PC-3 (cell line): ENCODE measurements around the gene CDCP1. TPM values are rescaled to one million over a fixed set of nuclear protein-coding genes. Genes with fewer than 3 reads are reported as not detected.

Experiments
- ATAC-seq: fragments of 200-7000 bp; cut with Tn5 transposase; 2 replicates; pipeline ENCODE4 v1.9.1; 2020; ENCODE audit warnings: mild to moderate bottlenecking, moderate library complexity
- BruUV-seq: library from RNA; stranded (reverse); fragments of 400-500 nt; replicated peaks from 2 replicates; lab custom pipeline; 2021; lab: Mats Ljungman, UMichigan
- CTCF ChIA-PET: fragments of 300-600 bp; sonication (Branson Sonifier 250); formaldehyde crosslinking; loops from one replicate; lab custom pipeline; 2022; ENCODE audit warnings: antibody characterized with exemption; lab: Charles Lee
- POLR2A ChIA-PET: fragments of 300-600 bp; sonication (Branson Sonifier 250); formaldehyde crosslinking; loops from one replicate; lab custom pipeline; 2022; ENCODE audit warnings: antibody characterized with exemption; ENCODE audit not compliant: unreplicated experiment; lab: Charles Lee
- DNase-seq: peaks from one replicate; pipeline ENCODE4 v3.0.0-alpha.2; 2015
- H2AFZ ChIP-seq: fragments of 300-600 bp; sonication (generic); 2 replicates; pipeline ENCODE4 v1.6.0; 2016; ENCODE audit warnings: antibody characterized with exemption, low read length
- H3F3A ChIP-seq: fragments of 300-600 bp; sonication (generic); one replicate; pipeline ENCODE4 v1.6.0; 2017; ENCODE audit warnings: antibody characterized with exemption, low read length, control low read depth, mild to moderate bottlenecking; ENCODE audit not compliant: unreplicated experiment
- H3K27ac ChIP-seq: fragments of 300-600 bp; sonication (generic); 2 replicates; pipeline ENCODE4 v1.5.1; 2016; ENCODE audit warnings: mild to moderate bottlenecking, low read length
- H3K27me3 ChIP-seq: fragments of 300-600 bp; sonication (generic); 2 replicates; pipeline ENCODE4 v1.6.1; 2016; ENCODE audit warnings: low read length, mixed read lengths
- H3K36me3 ChIP-seq: fragments of 300-600 bp; sonication (generic); 2 replicates; pipeline ENCODE4 v1.6.1; 2016; ENCODE audit warnings: low read depth, mixed run types, low read length, mixed read lengths
- H3K4me1 ChIP-seq: fragments of 300-600 bp; sonication (generic); 2 replicates; pipeline ENCODE4 v1.5.1; 2016; ENCODE audit warnings: low read length; ENCODE audit not compliant: insufficient read depth
- H3K4me2 ChIP-seq: fragments of 300-600 bp; sonication (generic); 2 replicates; pipeline ENCODE4 v1.6.0; 2016; ENCODE audit warnings: low read length
- H3K4me3 ChIP-seq: fragments of 300-600 bp; sonication (generic); 2 replicates; pipeline ENCODE4 v1.5.1; 2016; ENCODE audit warnings: mild to moderate bottlenecking, low read length, mixed read lengths
- H3K79me2 ChIP-seq: fragments of 300-600 bp; sonication (generic); 2 replicates; pipeline ENCODE4 v1.6.1; 2017; ENCODE audit warnings: low read length, mixed read lengths
- H3K9ac ChIP-seq: fragments of 300-600 bp; sonication (generic); 2 replicates; pipeline ENCODE4 v1.6.0; 2016; ENCODE audit warnings: mild to moderate bottlenecking, low read length
- H3K9me2 ChIP-seq: fragments of 300-600 bp; sonication (generic); replicated peaks from 2 replicates; pipeline ENCODE4 v1.6.1; 2016; ENCODE audit warnings: mixed run types, low read length, mixed read lengths
- H3K9me3 ChIP-seq: fragments of 300-600 bp; sonication (generic); 2 replicates; pipeline ENCODE4 v1.6.1; 2016; ENCODE audit warnings: low read length, mixed read lengths
- H4K20me1 ChIP-seq: fragments of 300-600 bp; sonication (generic); 2 replicates; pipeline ENCODE4 v1.6.1; 2016; ENCODE audit warnings: low read length, mixed read lengths
- EZH2 ChIP-seq: fragments of 300-600 bp; sonication (generic); IDR thresholded peaks from one replicate; pipeline ENCODE4 v1.6.1; 2017; ENCODE audit warnings: antibody characterized with exemption, mild to moderate bottlenecking, low read length; ENCODE audit not compliant: unreplicated experiment
- EZH2phosphoT487 ChIP-seq: fragments of 300-600 bp; sonication (generic); IDR thresholded peaks from 2 replicates; pipeline ENCODE4 v1.6.1; 2018; ENCODE audit warnings: mild to moderate bottlenecking, antibody characterized with exemption, low read length, borderline replicate concordance
- intact Hi-C: fragments of 100-400 bp; cut with micrococcal nuclease; formaldehyde crosslinking; loops from 2 replicates; pipeline ENCODE4 v1.9.0; 2023
- total RNA-seq: library from RNA; depleted of rRNA; stranded (reverse); fragments of >200 nt; gene quantifications from 2 replicates; pipeline ENCODE4 v1.2.3, GENCODE V29; 2014
- TF ChIP-seq, protein P1 (sequence below): fragments of 300-600 bp; sonication (generic); conservative IDR thresholded peaks from 2 replicates; pipeline ENCODE4 v1.5.1; 2017; ENCODE audit warnings: antibody characterized with exemption, low read depth, mild to moderate bottlenecking, low read length

CDCP1 gene
- total RNA-seq, 1 experiment from 2014 or later, result 120 TPM

DNA sequence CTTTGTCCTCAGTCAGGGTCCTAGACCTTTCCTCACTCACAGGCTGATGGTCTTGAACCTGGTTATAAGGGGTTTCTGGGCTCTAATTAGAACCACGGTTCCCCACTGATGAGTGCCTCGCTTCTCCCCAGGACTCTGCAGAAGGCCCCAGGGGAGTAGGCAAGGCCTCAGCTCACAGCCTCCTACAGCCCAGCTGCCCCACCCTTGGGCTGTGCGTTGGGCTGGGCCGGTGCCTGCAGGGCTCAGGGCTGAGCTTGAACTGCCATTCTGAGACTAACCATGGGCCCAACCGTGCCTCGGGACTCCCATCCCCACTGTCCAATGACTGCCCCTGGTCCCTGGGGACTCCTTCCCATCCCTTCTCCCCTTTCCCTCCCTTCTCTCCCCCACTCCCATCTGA is 94.5 kb downstream of the CDCP1 start:
- no peak overlapping the region for H3K9ac ChIP-seq
- H3K79me2 ChIP-seq, result no peaks in the 10 kb centered on the region
- TF ChIP-seq, protein P1, sequence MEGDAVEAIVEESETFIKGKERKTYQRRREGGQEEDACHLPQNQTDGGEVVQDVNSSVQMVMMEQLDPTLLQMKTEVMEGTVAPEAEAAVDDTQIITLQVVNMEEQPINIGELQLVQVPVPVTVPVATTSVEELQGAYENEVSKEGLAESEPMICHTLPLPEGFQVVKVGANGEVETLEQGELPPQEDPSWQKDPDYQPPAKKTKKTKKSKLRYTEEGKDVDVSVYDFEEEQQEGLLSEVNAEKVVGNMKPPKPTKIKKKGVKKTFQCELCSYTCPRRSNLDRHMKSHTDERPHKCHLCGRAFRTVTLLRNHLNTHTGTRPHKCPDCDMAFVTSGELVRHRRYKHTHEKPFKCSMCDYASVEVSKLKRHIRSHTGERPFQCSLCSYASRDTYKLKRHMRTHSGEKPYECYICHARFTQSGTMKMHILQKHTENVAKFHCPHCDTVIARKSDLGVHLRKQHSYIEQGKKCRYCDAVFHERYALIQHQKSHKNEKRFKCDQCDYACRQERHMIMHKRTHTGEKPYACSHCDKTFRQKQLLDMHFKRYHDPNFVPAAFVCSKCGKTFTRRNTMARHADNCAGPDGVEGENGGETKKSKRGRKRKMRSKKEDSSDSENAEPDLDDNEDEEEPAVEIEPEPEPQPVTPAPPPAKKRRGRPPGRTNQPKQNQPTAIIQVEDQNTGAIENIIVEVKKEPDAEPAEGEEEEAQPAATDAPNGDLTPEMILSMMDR, result no peak
- TF ChIP-seq EZH2, result no peak
- no peak for TF ChIP-seq EZH2phosphoT487
- no peaks in the 10 kb centered on the region for H3F3A ChIP-seq
- H3K9me2 ChIP-seq, result no peaks in the 10 kb centered on the region
- peaks cover 28% of the 10 kb centered on the region for H3K4me1 ChIP-seq
- DNase-seq (no peak), ATAC-seq (no peak)
- intact Hi-C loops, result no loop called here
- H3K36me3 ChIP-seq, result no peaks in the 10 kb centered on the region
- H4K20me1 ChIP-seq, result no peaks in the 10 kb centered on the region
- no peak overlapping the region for H3K27ac ChIP-seq
- ChIA-PET CTCF (no interaction called here), POLR2A (no interaction called here)
- H3K4me3 ChIP-seq, result no peak overlapping the region
- no peaks in the 10 kb centered on the region for H3K27me3 ChIP-seq
- no peak overlapping the region for H3K4me2 ChIP-seq
- no peaks in the 10 kb centered on the region for H3K9me3 ChIP-seq
- H2AFZ ChIP-seq, result no peak overlapping the region
- BruUV-seq, result no TSS peak

DNA sequence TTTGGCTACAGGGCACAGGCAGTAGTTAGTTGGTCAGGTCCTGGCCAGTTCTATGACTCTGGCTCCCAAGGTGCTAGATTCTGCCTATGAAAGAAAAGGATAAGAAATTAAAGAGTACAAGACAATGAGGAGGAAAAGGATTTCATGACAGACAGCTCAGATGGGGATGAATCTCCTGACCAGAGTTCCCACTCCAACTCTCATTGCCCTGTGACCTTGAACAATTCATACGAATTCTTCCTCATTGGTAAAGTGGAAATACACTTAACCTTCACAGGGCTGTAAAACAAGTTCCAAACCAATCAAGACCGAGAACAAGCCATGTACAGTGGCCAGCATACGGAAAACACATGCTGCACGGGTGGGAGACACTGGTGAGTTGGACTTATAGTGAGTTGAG is 96.4 kb downstream of the CDCP1 start:
- DNase-seq (no peak), ATAC-seq (no peak)
- Histone ChIP-seq H3K9me2 (no peaks in the 10 kb centered on the region), H2AFZ (no peak overlapping the region), H3K79me2 (no peaks in the 10 kb centered on the region), H3K4me3 (no peak overlapping the region), H3K9me3 (no peaks in the 10 kb centered on the region), H3K9ac (no peak overlapping the region), H3K27me3 (no peaks in the 10 kb centered on the region), H3K4me1 (peaks cover 9% of the 10 kb centered on the region), H3K36me3 (no peaks in the 10 kb centered on the region), H3K27ac (no peak overlapping the region), H3K4me2 (no peak overlapping the region), H4K20me1 (no peaks in the 10 kb centered on the region), H3F3A (no peaks in the 10 kb centered on the region)
- ChIA-PET CTCF (no interaction called here), POLR2A (no interaction called here)
- TF ChIP-seq EZH2 (no peak), EZH2phosphoT487 (no peak)
- TF ChIP-seq, protein P1, result no peak
- no TSS peak for BruUV-seq
- intact Hi-C loops, result loop anchor here (10.0 kb wide), 1 partner anchor 615 kb away; no protein-coding TSS in a partner anchor

DNA sequence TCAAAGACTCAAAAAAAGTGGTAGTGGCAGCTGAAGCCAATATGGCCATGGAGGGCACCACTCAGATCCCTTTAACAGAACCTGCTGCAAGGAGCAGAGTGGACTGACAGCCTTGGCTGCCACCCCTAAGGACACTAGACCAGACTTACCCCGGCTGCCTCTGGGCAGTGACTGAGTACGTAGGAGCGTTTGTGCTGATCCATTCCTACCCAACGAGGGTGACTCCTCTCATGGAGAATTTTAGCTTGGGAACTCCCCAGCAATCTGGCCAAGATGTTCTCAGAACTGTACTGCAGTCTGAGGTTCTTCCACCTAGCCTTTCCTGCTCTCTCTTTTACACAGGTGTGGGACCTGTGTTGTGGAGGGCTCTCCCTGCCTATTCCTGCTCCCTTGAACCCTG is 97.9 kb downstream of the CDCP1 start:
- Histone ChIP-seq H4K20me1 (no peaks in the 10 kb centered on the region), H3K9ac (no peak overlapping the region), H3K27me3 (no peaks in the 10 kb centered on the region), H3K79me2 (no peaks in the 10 kb centered on the region), H3K9me2 (no peaks in the 10 kb centered on the region), H3K36me3 (no peaks in the 10 kb centered on the region), H3F3A (no peaks in the 10 kb centered on the region), H3K27ac (no peak overlapping the region), H3K4me3 (no peak overlapping the region), H2AFZ (no peak overlapping the region), H3K9me3 (no peaks in the 10 kb centered on the region), H3K4me1 (peaks cover 8% of the 10 kb centered on the region), H3K4me2 (no peak overlapping the region)
- ATAC-seq, result no peak
- intact Hi-C loops, result loop anchor here (10.0 kb wide), 1 partner anchor 617 kb away; no protein-coding TSS in a partner anchor
- TF ChIP-seq, protein P1, result no peak
- TF ChIP-seq EZH2, result no peak
- no peak for TF ChIP-seq EZH2phosphoT487
- no TSS peak for BruUV-seq
- no peak for DNase-seq
- ChIA-PET CTCF (interaction anchor here (0.7 kb wide), 1 partner anchor 8 kb away, joined by 3 read pairs; no protein-coding TSS in a partner anchor), POLR2A (no interaction called here)
